ENCODE measurements around the gene CHRNG. TPM values are rescaled to one million over a fixed set of nuclear protein-coding genes. Genes with fewer than 3 reads are reported as not detected.

The CHRNG gene
- polyA plus RNA-seq, 2 of the 4 experiments (the other 2 are of a cell fraction), result not detected

DNA sequence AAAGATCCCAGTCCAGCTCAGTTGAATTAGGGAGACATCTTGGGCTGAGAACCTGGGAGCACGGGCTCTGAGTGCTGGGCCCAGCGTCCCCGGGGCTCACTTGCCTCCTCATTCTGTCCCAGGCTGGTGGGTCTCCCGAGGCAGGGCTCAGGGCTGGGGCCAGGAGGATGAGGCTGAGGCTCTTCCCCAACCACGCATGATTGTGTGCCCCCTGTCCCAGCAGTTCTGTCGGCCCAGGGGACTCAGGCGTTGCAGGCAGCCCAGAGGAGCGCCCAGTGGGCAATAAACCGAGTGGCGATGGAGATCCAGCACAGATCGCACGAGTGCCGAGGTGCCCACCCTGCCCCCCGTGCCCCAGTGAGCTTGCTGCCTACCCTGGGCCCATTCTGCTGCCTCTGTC, 18.4 kb upstream of the CHRNG start:
- Histone ChIP-seq H3K4me2 (no peak overlapping the region), H3K9me3 (no peaks in the 10 kb centered on the region), H3K4me1 (peaks cover 26% of the 10 kb centered on the region; the same call in 2 of the 3 replicates), H3K4me3 (no peak overlapping the region), H3K27ac (no peak overlapping the region)
- CTCF ChIA-PET, result interaction anchor here (0.9 to 8.2 kb wide), 26 partner anchors 11 to 667 kb away, joined by 3 to 107 read pairs (median 8); no protein-coding TSS in a partner anchor
- DNase-seq (ENCODE audit: low read depth in 1 of 2, low spot score in 1 of 2) (no peak), ATAC-seq (no peak), FAIRE-seq (no peak)
- WGBS (ENCODE audit: missing lambda C conversion rate), result 67% methylated on average over 13 of the region's 14 CpGs
- POLR2A ChIA-PET, result no interaction called here
- TF ChIP-seq FOXS1 (CRISPR knock-in tag; IDR thresholded peaks at IDR 0.05) (no peak), EHF (CRISPR knock-in tag; IDR thresholded peaks at IDR 0.05) (no peak), MAFK (IDR thresholded peaks at IDR 0.05; ENCODE audit: partially characterized antibody) (no peak), ZNF302 (CRISPR knock-in tag; IDR thresholded peaks at IDR 0.05) (no peak), RARB (CRISPR knock-in tag; IDR thresholded peaks at IDR 0.05) (no peak), HOXB5 (CRISPR knock-in tag; IDR thresholded peaks at IDR 0.05) (no peak), BHLHE40 (IDR thresholded peaks at IDR 0.05; ENCODE audit: low read depth, low read length) (no peak), MYC (IDR thresholded peaks at IDR 0.05; ENCODE audit: borderline replicate concordance, low read length) (no peak), RCOR1 (IDR thresholded peaks at IDR 0.05; ENCODE audit: low read depth, low read length) (no peak)
- TF ChIP-seq, protein P1, sequence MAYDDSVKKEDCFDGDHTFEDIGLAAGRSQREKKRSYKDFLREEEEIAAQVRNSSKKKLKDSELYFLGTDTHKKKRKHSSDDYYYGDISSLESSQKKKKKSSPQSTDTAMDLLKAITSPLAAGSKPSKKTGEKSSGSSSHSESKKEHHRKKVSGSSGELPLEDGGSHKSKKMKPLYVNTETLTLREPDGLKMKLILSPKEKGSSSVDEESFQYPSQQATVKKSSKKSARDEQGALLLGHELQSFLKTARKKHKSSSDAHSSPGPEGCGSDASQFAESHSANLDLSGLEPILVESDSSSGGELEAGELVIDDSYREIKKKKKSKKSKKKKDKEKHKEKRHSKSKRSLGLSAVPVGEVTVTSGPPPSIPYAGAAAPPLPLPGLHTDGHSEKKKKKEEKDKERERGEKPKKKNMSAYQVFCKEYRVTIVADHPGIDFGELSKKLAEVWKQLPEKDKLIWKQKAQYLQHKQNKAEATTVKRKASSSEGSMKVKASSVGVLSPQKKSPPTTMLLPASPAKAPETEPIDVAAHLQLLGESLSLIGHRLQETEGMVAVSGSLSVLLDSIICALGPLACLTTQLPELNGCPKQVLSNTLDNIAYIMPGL (CRISPR knock-in tag; IDR thresholded peaks at IDR 0.05; ENCODE audit: borderline replicate concordance), result no peak

DNA sequence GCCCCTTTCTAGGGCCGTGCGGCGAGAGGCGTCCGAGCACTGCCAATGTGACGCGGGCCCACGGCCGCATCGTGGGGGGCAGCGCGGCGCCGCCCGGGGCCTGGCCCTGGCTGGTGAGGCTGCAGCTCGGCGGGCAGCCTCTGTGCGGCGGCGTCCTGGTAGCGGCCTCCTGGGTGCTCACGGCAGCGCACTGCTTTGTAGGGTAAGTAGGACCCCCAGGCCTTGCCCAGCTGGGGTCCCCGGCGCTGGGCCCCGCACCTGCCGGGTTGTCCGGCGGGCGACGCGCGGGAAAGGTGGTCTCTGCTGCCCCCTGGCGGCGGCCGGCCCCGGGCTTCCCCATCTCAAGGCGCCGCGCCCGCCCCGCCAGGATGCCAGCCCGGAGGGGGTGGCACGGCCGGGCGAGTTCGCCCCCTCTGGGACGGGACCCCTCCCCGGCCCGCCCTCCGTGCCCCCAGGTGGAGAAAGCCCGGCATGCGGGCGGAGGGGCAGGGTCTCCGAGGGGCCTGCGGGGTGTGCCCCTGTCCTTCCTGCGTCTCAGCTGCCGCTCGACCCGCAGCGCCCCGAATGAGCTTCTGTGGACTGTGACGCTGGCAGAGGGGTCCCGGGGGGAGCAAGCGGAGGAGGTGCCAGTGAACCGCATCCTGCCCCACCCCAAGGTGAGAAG, 17.4 kb upstream of the CHRNG start:
- Histone ChIP-seq H3K4me1 (peaks cover 17% of the 10 kb centered on the region; the same call in 2 of the 3 replicates), H3K9me3 (no peaks in the 10 kb centered on the region), H3K4me2 (peak overlapping the region; percentile 93), H3K27ac (peak overlapping the region in 1 of 2 experiments; percentile 74; a peak in 3 of 6 replicates), H3K4me3 (peak overlapping the region; percentile 40)
- no peak for FAIRE-seq
- ChIA-PET CTCF (interaction anchor here (0.6 to 8.2 kb wide), 45 partner anchors 10 to 671 kb away, joined by 3 to 107 read pairs (median 4); partner anchors contain the start of gene CHRNG), POLR2A (no interaction called here)
- TF ChIP-seq RAD21 (conservative IDR thresholded peaks at IDR 0.05 in 1 of 2, IDR thresholded peaks at IDR 0.05 in 1 of 2) (peak; percentile 77 to 94), SMC3 (IDR thresholded peaks at IDR 0.05) (peak; percentile 83), HDAC2 (IDR thresholded peaks at IDR 0.05) (no peak)
- TF ChIP-seq, protein P2, sequence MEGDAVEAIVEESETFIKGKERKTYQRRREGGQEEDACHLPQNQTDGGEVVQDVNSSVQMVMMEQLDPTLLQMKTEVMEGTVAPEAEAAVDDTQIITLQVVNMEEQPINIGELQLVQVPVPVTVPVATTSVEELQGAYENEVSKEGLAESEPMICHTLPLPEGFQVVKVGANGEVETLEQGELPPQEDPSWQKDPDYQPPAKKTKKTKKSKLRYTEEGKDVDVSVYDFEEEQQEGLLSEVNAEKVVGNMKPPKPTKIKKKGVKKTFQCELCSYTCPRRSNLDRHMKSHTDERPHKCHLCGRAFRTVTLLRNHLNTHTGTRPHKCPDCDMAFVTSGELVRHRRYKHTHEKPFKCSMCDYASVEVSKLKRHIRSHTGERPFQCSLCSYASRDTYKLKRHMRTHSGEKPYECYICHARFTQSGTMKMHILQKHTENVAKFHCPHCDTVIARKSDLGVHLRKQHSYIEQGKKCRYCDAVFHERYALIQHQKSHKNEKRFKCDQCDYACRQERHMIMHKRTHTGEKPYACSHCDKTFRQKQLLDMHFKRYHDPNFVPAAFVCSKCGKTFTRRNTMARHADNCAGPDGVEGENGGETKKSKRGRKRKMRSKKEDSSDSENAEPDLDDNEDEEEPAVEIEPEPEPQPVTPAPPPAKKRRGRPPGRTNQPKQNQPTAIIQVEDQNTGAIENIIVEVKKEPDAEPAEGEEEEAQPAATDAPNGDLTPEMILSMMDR (IDR thresholded peaks at IDR 0.05), result peak; percentile 97
- WGBS (ENCODE audit: missing lambda C conversion rate), result no CpG with 5 or more reads among the region's 66 CpGs
- ATAC-seq, result peak; percentile 23 to 67; a peak in 3 of 6 replicates
- peak; percentile 42 to 60 for DNase-seq (ENCODE audit: low read depth in 1 of 2, low spot score in 1 of 2)

DNA sequence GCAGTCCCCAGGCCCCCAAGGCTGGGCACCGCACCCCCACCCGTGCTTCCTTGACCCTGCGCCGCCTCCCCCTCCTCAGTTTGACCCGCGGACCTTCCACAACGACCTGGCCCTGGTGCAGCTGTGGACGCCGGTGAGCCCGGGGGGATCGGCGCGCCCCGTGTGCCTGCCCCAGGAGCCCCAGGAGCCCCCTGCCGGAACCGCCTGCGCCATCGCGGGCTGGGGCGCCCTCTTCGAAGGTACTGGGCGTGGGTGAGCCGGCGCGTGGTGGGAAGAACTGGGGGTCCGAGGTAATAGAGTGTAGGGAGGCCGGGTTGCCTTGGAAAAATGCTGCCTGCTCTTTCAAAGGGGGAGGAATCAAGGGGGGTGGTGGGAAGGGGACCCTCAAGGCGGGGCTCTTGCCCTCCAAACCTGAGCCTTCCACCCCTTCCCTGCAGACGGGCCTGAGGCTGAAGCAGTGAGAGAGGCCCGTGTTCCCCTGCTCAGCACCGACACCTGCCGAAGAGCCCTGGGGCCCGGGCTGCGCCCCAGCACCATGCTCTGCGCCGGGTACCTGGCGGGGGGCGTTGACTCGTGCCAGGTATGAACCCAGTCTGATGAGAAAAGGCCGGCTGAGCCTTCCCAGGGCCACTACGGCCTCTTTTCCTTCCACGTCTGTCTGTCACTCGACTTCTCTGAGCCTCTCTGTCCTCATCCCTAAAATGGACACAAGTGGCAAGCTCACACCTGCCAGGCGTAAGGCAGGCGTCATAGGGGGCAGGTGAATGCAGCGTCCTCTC, 16.7 kb upstream of the CHRNG start:
- Histone ChIP-seq H3K4me1 (peaks cover 17% of the 10 kb centered on the region; the same call in 1 of the 3 replicates), H3K27ac (peak overlapping the region in 1 of 2 experiments; percentile 74; a peak in 3 of 6 replicates), H3K4me3 (peak overlapping the region; percentile 45), H3K4me2 (peak overlapping the region; percentile 93), H3K9me3 (no peaks in the 10 kb centered on the region)
- ChIA-PET POLR2A (interaction anchor here (0.6 to 2.6 kb wide), 2 partner anchors 28 to 70 kb away, joined by 3 to 13 read pairs; partner anchors contain the start of genes EIF4E2 and TIGD1), CTCF (interaction anchor here (0.6 to 8.2 kb wide), 42 partner anchors 8 to 1727 kb away, joined by 3 to 107 read pairs (median 5); partner anchors contain the start of gene CHRNG)
- DNase-seq (ENCODE audit: low read depth in 1 of 2, low spot score in 1 of 2), result peak in 1 of 2 experiments; percentile 28
- FAIRE-seq, result no peak
- 18% methylated on average over 22 of the region's 46 CpGs for WGBS (ENCODE audit: missing lambda C conversion rate)
- ATAC-seq, result peak; percentile 25 to 40
- no peak for TF ChIP-seq POLR2A (IDR thresholded peaks at IDR 0.05; ENCODE audit: low read length)
- TF ChIP-seq, protein P3, sequence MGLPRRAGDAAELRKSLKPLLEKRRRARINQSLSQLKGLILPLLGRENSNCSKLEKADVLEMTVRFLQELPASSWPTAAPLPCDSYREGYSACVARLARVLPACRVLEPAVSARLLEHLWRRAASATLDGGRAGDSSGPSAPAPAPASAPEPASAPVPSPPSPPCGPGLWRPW (IDR thresholded peaks at IDR 0.05), result no peak
- TF ChIP-seq HEYL (CRISPR knock-in tag; IDR thresholded peaks at IDR 0.05), result no peak
- no peak for TF ChIP-seq JUN (IDR thresholded peaks at IDR 0.05)
- TF ChIP-seq RNF2 (IDR thresholded peaks at IDR 0.05; ENCODE audit: borderline replicate concordance, low read depth), result no peak
- TF ChIP-seq, protein P4, sequence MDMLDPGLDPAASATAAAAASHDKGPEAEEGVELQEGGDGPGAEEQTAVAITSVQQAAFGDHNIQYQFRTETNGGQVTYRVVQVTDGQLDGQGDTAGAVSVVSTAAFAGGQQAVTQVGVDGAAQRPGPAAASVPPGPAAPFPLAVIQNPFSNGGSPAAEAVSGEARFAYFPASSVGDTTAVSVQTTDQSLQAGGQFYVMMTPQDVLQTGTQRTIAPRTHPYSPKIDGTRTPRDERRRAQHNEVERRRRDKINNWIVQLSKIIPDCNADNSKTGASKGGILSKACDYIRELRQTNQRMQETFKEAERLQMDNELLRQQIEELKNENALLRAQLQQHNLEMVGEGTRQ (IDR thresholded peaks at IDR 0.05), result no peak
- TF ChIP-seq HOXA7 (CRISPR knock-in tag; IDR thresholded peaks at IDR 0.05), result no peak
- TF ChIP-seq RAD21 (conservative IDR thresholded peaks at IDR 0.05 in 1 of 2, IDR thresholded peaks at IDR 0.05 in 1 of 2), result no peak
- no peak for TF ChIP-seq CHD2 (IDR thresholded peaks at IDR 0.05; ENCODE audit: low read length, partially characterized antibody)
- TF ChIP-seq, protein P2 (IDR thresholded peaks at IDR 0.05), result no peak

Data from A549 (cell line).